Embryonic facial prominence (tissue), 1 donor: ENCODE results near the gene PARP14.
"Not testable (repeated sequence)": the region's sequence is repeated elsewhere in the genome, so short reads cannot be mapped to it uniquely, and the experiment has no call there.

ENCODE experiments used
- DNase-seq: peaks from one replicate; pipeline ENCODE4 v3.0.0-alpha.2; 2016; ENCODE audit errors: extremely low spot score

PARP14 gene

GRCh38 chr3:122727294-122727693 is 46.7 kb downstream of the PARP14 start:
- DNase-seq, result no peak

GRCh38 chr3:122727766-122728165 is 47.1 kb downstream of the PARP14 start:
- DNase-seq, result no peak

- DNase-seq, result no peak
Observed at GRCh38 chr3:122728186-122728585, 47.5 kb downstream of the PARP14 start.

- DNase-seq, result no peak
Observed at GRCh38 chr3:122728756-122729514, 48.3 kb downstream of the PARP14 start.

- DNase-seq, result no peak
Observed at GRCh38 chr3:122730240-122730639, 49.6 kb downstream of the PARP14 start.

GRCh38 chr3:122732682-122733525 is 52.3 kb downstream of the PARP14 start:
- not testable (repeated sequence) for DNase-seq

- DNase-seq, result no peak
Observed at GRCh38 chr3:122739172-122739571, 58.5 kb downstream of the PARP14 start.

- no peak for DNase-seq
Observed at GRCh38 chr3:122742234-122742633, 61.6 kb downstream of the PARP14 start.

GRCh38 chr3:122743581-122744120 is 63.0 kb downstream of the PARP14 start:
- DNase-seq, result no peak

- no peak for DNase-seq
Observed at GRCh38 chr3:122745369-122746021, 64.9 kb downstream of the PARP14 start.

GRCh38 chr3:122747295-122747694 is 66.7 kb downstream of the PARP14 start:
- not testable (repeated sequence) for DNase-seq

- no peak for DNase-seq
Observed at GRCh38 chr3:122748347-122748746, 67.7 kb downstream of the PARP14 start.

GRCh38 chr3:122754929-122755328 is 74.3 kb downstream of the PARP14 start:
- DNase-seq, result no peak

- no peak for DNase-seq
Observed at GRCh38 chr3:122755491-122755890, 74.9 kb downstream of the PARP14 start.

- DNase-seq, result no peak
Observed at GRCh38 chr3:122758877-122759560, 78.4 kb downstream of the PARP14 start.

- no peak for DNase-seq
Observed at GRCh38 chr3:122760453-122761271, 80.0 kb downstream of the PARP14 start.

- DNase-seq, result no peak
Observed at GRCh38 chr3:122766430-122766829, 85.8 kb downstream of the PARP14 start.

GRCh38 chr3:122767540-122768372 is 87.1 kb downstream of the PARP14 start:
- DNase-seq, result no peak

- DNase-seq, result no peak
Observed at GRCh38 chr3:122770521-122771202, 90.0 kb downstream of the PARP14 start.
